Brain microvascular endothelial cell (primary cell): ENCODE results near the gene PEA15.
A peak's percentile ranks its signal among the peaks of the same experiment; 100 is the strongest.

Experiments
- DNase-seq: peaks from one replicate; pipeline ENCODE4 v3.0.0-alpha.2; 2020
- H3K27ac ChIP-seq: fragments of 250-450 bp; sonication (Bioruptor Pico); 2 replicates; pipeline ENCODE4 v1.5.1; 2020; ENCODE audit warnings: mild to moderate bottlenecking, moderate library complexity
- H3K27me3 ChIP-seq: fragments of 250-450 bp; sonication (Bioruptor Pico); replicated peaks from 2 replicates; pipeline ENCODE4 v1.5.1; 2020; ENCODE audit warnings: mild to moderate bottlenecking
- H3K36me3 ChIP-seq: fragments of 250-450 bp; sonication (Bioruptor Pico); replicated peaks from 2 replicates; pipeline ENCODE4 v1.5.1; 2020; ENCODE audit warnings: mild to moderate bottlenecking
- H3K4me3 ChIP-seq: 2 replicates; pipeline ENCODE4 v1.5.1; 2011; ENCODE audit warnings: low read depth, mild to moderate bottlenecking, control low read depth, low read length, moderate library complexity
- in situ Hi-C: cut with HindIII; loops from 2 replicates; pipeline ENCODE4 v1.10.0; 2017; ENCODE audit warnings: low sequenced_read_pairs, low pct_ligation_motif_present
- TF ChIP-seq, protein P1 (sequence below): IDR thresholded peaks from 2 replicates; pipeline ENCODE4 v1.5.1; 2011; ENCODE audit warnings: low read depth, mild to moderate bottlenecking, moderate library complexity, low read length, control low read depth, inconsistent platforms; ENCODE audit errors: missing control alignments

Gene PEA15

DNA sequence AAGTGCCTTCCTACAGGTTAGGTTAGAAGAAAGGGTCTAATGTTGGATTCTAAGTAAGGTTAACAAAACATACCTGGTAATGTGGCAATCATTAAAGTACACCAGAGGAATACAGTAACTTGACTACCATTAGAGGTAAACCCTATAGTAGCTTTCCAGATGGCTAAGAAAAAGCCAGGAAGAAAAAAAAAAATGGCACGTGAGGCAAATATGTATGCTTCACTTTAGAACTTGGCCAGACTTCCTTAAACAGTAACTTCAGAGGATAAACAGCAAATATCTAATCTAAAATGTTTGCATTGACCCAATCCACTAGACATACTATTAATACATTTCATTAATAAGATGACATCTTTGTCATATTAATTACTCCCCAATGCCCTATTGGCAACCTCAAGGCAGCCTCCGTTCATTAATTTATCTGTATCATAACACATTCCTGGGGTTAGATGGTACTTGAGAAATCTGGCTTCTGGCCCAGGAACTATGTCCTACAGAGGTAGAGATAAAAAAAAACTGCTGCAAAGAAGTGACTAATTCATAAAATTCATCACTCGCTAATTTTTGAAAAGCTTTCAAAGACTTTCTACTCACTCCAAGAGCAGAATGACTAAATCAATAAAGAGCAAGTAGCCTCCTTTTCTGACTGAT, 51.3 kb downstream of the PEA15 start:
- Histone ChIP-seq H3K4me3 (no peak overlapping the region), H3K36me3 (no peaks in the 10 kb centered on the region), H3K27ac (no peak overlapping the region), H3K27me3 (no peaks in the 10 kb centered on the region)
- TF ChIP-seq, protein P1, sequence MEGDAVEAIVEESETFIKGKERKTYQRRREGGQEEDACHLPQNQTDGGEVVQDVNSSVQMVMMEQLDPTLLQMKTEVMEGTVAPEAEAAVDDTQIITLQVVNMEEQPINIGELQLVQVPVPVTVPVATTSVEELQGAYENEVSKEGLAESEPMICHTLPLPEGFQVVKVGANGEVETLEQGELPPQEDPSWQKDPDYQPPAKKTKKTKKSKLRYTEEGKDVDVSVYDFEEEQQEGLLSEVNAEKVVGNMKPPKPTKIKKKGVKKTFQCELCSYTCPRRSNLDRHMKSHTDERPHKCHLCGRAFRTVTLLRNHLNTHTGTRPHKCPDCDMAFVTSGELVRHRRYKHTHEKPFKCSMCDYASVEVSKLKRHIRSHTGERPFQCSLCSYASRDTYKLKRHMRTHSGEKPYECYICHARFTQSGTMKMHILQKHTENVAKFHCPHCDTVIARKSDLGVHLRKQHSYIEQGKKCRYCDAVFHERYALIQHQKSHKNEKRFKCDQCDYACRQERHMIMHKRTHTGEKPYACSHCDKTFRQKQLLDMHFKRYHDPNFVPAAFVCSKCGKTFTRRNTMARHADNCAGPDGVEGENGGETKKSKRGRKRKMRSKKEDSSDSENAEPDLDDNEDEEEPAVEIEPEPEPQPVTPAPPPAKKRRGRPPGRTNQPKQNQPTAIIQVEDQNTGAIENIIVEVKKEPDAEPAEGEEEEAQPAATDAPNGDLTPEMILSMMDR: no peak
- peak; percentile 65 for DNase-seq
- in situ Hi-C loops: no loop called here

DNA sequence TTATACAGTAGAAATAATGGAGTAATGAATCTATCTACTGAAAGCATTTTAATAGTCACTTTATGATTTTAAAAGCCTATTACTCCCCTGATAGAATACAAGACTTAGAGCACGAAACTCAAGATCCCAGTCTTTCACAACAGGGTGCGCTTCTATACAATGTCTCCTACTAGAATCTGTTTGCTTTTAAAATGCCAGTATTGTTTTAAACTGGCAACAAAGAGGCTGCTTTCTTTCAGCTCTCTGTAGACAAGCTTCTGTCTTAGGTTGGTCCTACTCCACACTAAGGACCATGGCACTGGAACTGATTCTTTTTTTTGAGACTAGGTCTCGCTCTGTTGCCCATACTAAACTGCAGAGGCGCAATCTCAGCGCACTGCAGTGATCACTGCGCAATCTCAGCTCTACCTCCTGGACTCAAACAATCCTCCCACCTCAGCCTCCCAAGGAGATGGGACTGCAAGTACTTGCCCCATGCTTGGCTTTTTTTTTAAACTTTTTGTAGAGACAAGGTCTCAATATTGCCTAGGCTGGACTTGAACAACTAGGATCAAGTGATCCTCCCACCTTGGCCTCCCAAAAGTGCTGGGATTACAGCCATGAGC, 52.3 kb downstream of the PEA15 start:
- no peak for DNase-seq
- TF ChIP-seq, protein P1: no peak
- in situ Hi-C loops: no loop called here
- Histone ChIP-seq H3K4me3 (no peak overlapping the region), H3K27me3 (no peaks in the 10 kb centered on the region), H3K36me3 (no peaks in the 10 kb centered on the region), H3K27ac (no peak overlapping the region)

DNA sequence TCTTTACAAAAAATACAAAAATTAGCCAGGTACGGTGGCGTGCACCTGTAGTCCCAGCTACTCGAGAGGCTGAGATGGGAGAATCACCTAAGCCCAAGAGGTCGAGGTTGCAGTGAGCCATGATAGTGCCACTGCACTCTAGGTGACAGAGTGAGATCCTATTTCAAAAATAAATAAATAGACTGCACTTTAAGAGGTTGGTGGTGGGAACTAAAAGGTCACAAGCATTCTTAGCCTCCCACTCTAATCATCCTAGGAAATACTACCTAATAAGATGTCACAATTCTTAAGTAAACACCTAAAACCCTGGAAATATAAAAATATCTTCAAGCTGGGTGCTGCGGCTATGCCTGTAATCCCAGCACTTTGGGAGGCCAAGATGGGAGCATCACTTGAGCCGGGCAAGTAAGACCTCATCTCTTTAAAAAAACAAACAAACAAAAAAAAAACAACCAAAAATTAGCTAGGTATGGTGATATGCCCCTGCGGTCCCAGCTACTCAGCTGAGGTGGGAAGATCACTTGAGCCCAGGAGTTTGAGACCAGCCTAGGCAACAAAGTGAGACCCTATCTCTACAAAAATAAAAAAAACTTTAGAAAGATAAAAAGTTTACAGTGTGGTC, 53.1 kb downstream of the PEA15 start:
- no peaks in the 10 kb centered on the region for H3K27me3 ChIP-seq
- TF ChIP-seq, protein P1: no peak
- no peak overlapping the region for H3K27ac ChIP-seq
- H3K4me3 ChIP-seq: no peak overlapping the region
- in situ Hi-C loops: no loop called here
- H3K36me3 ChIP-seq: no peaks in the 10 kb centered on the region
- no peak for DNase-seq

DNA sequence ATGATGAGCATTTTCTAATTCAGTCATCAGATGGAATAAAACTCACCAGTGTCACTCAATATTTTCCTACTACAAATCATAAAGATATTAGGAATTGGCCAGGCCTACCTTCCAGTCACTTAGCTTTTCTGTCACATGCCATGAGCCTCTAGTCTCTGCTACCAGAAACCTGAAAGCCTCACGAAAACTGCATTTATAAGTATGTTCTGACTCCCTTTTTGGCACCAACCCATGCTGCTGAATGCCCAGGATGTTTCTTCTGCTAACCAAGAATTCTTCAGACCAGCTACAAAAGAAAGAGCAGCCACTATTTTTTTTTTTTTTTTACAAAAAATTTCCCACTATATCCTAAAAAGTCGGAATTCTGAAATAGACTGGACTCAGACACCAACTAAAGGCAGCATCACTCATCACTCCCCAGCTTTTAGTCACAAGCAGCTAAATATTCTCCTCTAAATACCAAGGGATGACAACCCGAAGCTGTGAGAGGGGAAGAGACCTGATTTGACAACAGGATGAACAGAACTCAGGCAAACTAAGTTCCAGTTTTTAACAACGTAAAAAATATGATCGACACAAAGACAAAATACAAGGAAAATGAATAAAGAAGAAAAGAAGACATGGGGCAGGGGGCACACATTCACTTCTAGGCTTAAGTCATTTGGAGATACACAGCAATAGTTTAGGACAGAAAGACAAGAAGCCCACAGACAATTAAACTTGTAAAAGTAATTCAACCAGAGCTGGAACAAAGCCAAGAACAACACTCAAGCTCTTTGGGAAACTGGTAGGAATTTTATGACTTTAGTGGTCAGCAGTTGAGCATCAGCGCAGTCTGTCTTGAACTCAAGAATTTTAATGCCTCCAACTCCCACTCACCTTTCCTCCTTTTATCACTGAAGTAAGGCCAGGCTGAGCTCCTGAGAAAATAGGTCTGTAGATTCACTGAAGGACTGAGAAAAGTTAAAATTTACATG, 55.5 kb downstream of the PEA15 start:
- Histone ChIP-seq H3K27me3 (no peaks in the 10 kb centered on the region), H3K4me3 (peak overlapping the region; percentile 100), H3K36me3 (no peaks in the 10 kb centered on the region), H3K27ac (peak overlapping the region; percentile 98)
- in situ Hi-C loops: no loop called here
- TF ChIP-seq, protein P1: no peak
- peak; percentile 74 for DNase-seq

DNA sequence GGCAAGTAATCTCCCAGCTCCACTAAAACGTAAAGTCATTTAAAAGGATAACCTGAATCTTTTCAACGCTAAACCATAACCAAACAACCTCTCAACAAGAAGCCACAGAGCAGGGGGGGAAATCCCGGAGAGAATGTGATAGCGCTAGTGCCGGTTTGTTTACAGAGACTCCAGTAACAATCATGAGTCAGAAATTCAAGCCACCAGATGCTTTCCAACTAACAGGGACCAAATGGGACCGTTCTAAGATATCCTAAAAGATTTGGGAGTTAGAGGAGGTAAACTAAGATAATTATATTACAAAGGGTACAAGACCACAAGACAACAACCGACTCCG, 56.3 kb downstream of the PEA15 start:
- TF ChIP-seq, protein P1: no peak
- DNase-seq: peak; percentile 89
- H3K36me3 ChIP-seq: no peaks in the 10 kb centered on the region
- H3K27ac ChIP-seq: peak overlapping the region; percentile 98
- peak overlapping the region; percentile 100 for H3K4me3 ChIP-seq
- in situ Hi-C loops: no loop called here
- no peaks in the 10 kb centered on the region for H3K27me3 ChIP-seq
